Mesodermal cell (in vitro differentiated cells): Measurements from ENCODE around the gene MIX23.

Experiments used
- H3K27ac ChIP-seq: 2 replicates; pipeline ENCODE4 v1.7.0; 2013; ENCODE audit warnings: mild to moderate bottlenecking, low read depth, low read length, moderate library complexity; ENCODE audit not compliant: severe bottlenecking
- H3K36me3 ChIP-seq: 2 replicates; pipeline ENCODE4 v1.7.1; 2013; ENCODE audit warnings: mild to moderate bottlenecking, low read length, moderate library complexity; ENCODE audit not compliant: control insufficient read depth, insufficient read depth
- H3K4me1 ChIP-seq: one replicate; pipeline ENCODE4 v1.7.1; 2013; ENCODE audit warnings: mild to moderate bottlenecking, low read length; ENCODE audit not compliant: insufficient read depth, control insufficient read depth, poor library complexity, severe bottlenecking
- H3K4me3 ChIP-seq: 2 replicates; pipeline ENCODE4 v1.7.0; 2013; ENCODE audit warnings: low read length, control low read depth, mild to moderate bottlenecking; ENCODE audit not compliant: insufficient read depth, poor library complexity, severe bottlenecking; ENCODE audit errors: extremely low read depth
- H3K9me3 ChIP-seq: 2 replicates; pipeline ENCODE4 v1.7.1; 2013; ENCODE audit warnings: mild to moderate bottlenecking, low read length, moderate library complexity; ENCODE audit not compliant: control insufficient read depth
- WGBS, 2 experiments: methylation state at CpG; one replicate each; pipeline ENCODE4 v1.1.5; 2013; ENCODE audit warnings: missing lambda C conversion rate in 2 of 2; ENCODE audit not compliant: insufficient coverage in 2 of 2; 5-methylcytosine and 5-hydroxymethylcytosine counted together

The MIX23 gene

GRCh38 chr3:122351612-122352011 lies 31.4 kb downstream of the MIX23 start:
- no peaks in the 10 kb centered on the region for H3K4me1 ChIP-seq
- H3K27ac ChIP-seq: no peak overlapping the region
- H3K36me3 ChIP-seq: no peaks in the 10 kb centered on the region
- no CpG with 5 or more reads among the region's 4 CpGs for WGBS, 2 experiments
- H3K4me3 ChIP-seq: no peak overlapping the region
- H3K9me3 ChIP-seq: no peaks in the 10 kb centered on the region

GRCh38 chr3:122350814-122351418 lies 32.1 kb downstream of the MIX23 start:
- no peak overlapping the region for H3K27ac ChIP-seq
- H3K4me3 ChIP-seq: no peak overlapping the region
- no peaks in the 10 kb centered on the region for H3K9me3 ChIP-seq
- H3K4me1 ChIP-seq: no peaks in the 10 kb centered on the region
- WGBS, 2 experiments: 80 to 100% methylated on average over 1 to 2 of the region's 5 CpGs
- H3K36me3 ChIP-seq: no peaks in the 10 kb centered on the region

- no peak overlapping the region for H3K4me3 ChIP-seq
- no peak overlapping the region for H3K27ac ChIP-seq
- WGBS, 2 experiments: 78% methylated on average over 1 of the region's 1 CpG; no CpG with 5 or more reads in 1 of the 2 experiments
Observed at GRCh38 chr3:122349171-122349570, 33.9 kb downstream of the MIX23 start.

GRCh38 chr3:122343654-122344053 lies 39.4 kb downstream of the MIX23 start:
- H3K9me3 ChIP-seq: no peaks in the 10 kb centered on the region
- no peak overlapping the region for H3K27ac ChIP-seq
- H3K4me1 ChIP-seq: no peaks in the 10 kb centered on the region
- H3K36me3 ChIP-seq: no peaks in the 10 kb centered on the region
- 40% methylated on average over 1 of the region's 2 CpGs; no CpG with 5 or more reads in 1 of the 2 experiments for WGBS, 2 experiments
- no peak overlapping the region for H3K4me3 ChIP-seq

More at GRCh38 chr3:122349171-122349570, 33.9 kb downstream of the MIX23 start:
- Histone ChIP-seq H3K4me1 (no peaks in the 10 kb centered on the region), H3K9me3 (no peaks in the 10 kb centered on the region), H3K36me3 (no peaks in the 10 kb centered on the region)

- no peaks in the 10 kb centered on the region for H3K4me1 ChIP-seq
- no peaks in the 10 kb centered on the region for H3K36me3 ChIP-seq
- H3K4me3 ChIP-seq: no peak overlapping the region
- H3K9me3 ChIP-seq: no peaks in the 10 kb centered on the region
- WGBS, 2 experiments: no CpG with 5 or more reads among the region's 1 CpG
- no peak overlapping the region for H3K27ac ChIP-seq
Observed at GRCh38 chr3:122342803-122343202, 40.2 kb downstream of the MIX23 start.

DNA sequence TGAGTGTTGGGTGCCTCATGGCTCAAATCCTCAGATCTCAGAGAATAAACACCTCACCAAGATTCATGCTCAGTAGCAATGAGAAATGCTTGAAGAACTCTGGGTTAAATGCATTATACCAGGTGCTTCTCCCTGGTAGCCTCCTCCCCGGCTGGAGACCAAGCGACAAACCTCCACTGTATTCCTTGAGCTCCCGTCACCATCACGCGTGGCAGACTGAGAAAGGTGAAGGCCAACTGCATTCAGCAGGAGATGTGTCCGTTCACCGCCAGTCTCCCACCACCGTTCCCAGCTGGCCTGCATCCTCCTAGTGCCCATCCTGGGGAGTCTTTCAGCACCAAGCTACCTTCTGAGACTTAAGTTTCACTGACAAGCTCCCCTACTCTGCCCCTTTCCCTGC lies 50.5 kb downstream of the MIX23 start:
- Histone ChIP-seq H3K4me3 (no peak overlapping the region), H3K36me3 (no peaks in the 10 kb centered on the region)
- WGBS, 2 experiments: 94 to 95% methylated on average over 8 of the region's 8 CpGs

GRCh38 chr3:122331886-122332285 lies 51.1 kb downstream of the MIX23 start:
- H3K27ac ChIP-seq: no peak overlapping the region
- no peaks in the 10 kb centered on the region for H3K4me1 ChIP-seq
- 74 to 80% methylated on average over 3 to 4 of the region's 4 CpGs for WGBS, 2 experiments
- H3K4me3 ChIP-seq: no peak overlapping the region
- no peaks in the 10 kb centered on the region for H3K36me3 ChIP-seq
- H3K9me3 ChIP-seq: no peaks in the 10 kb centered on the region

More for the DNA sequence above, 50.5 kb downstream of the MIX23 start:
- Histone ChIP-seq H3K9me3 (no peaks in the 10 kb centered on the region), H3K27ac (no peak overlapping the region), H3K4me1 (no peaks in the 10 kb centered on the region)

- Histone ChIP-seq H3K4me3 (no peak overlapping the region), H3K36me3 (no peaks in the 10 kb centered on the region), H3K4me1 (no peaks in the 10 kb centered on the region), H3K9me3 (no peaks in the 10 kb centered on the region), H3K27ac (no peak overlapping the region)
- 94% methylated on average over 3 of the region's 3 CpGs; no CpG with 5 or more reads in 1 of the 2 experiments for WGBS, 2 experiments
Observed at GRCh38 chr3:122325769-122326168, 57.3 kb downstream of the MIX23 start.

DNA sequence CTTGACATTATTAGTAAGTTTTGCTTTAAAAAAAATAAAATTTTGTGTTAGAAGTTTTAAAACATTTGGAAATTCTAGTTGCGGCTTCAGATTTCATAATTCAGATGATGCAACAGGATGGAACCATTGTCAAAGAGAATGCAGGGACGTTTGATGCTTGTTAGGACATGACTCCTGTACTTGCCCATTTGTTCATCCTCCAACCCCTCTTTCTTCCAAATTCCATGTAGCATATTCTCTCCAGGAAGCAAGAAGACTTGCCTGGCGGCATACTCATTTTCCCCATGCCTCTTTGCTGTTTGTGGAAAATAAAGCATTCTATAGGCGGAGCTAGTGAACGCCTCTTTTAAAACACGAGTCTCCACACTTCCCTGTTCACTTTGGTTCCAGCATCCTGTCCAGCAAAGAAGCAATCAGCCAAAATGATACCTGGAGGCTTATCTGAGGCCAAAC lies 58.1 kb downstream of the MIX23 start, which contains the start of gene CSTA:
CSTA (plus strand) TSS at position 378 of the 453 bp plus-strand sequence; CDS start at position 423, 45 bp downstream.
- 88 to 89% methylated on average over 3 to 5 of the region's 6 CpGs for WGBS, 2 experiments
- no peaks in the 10 kb centered on the region for H3K9me3 ChIP-seq
- no peaks in the 10 kb centered on the region for H3K36me3 ChIP-seq
- H3K4me1 ChIP-seq: no peaks in the 10 kb centered on the region
- no peak within 1 kb of the TSS for H3K4me3 ChIP-seq
- no peak within 1 kb of the TSS for H3K27ac ChIP-seq

GRCh38 chr3:122322095-122323075 lies 60.6 kb downstream of the MIX23 start:
- Histone ChIP-seq H3K27ac (no peak overlapping the region), H3K4me3 (no peak overlapping the region), H3K4me1 (no peaks in the 10 kb centered on the region), H3K9me3 (no peaks in the 10 kb centered on the region), H3K36me3 (no peaks in the 10 kb centered on the region)
- 100% methylated on average over 1 of the region's 5 CpGs; no CpG with 5 or more reads in 1 of the 2 experiments for WGBS, 2 experiments
